ENCODE results near the gene MTAP.

MTAP gene

GRCh38 chr9:21802418-21803000, at the start of gene MTAP:
MTAP (plus strand) TSS chr9:21802636; CDS start chr9:21802749, 113 bp downstream.
- intact Hi-C loops (cut with DNase I) = loop anchor here (5.0 kb wide), 2 partner anchors 465 to 485 kb away; partner anchors contain the start of gene KLHL9
- peak; percentile 84 to 99 (median 93) for DNase-seq

GRCh38 chr9:21753523-21753922, 48.9 kb upstream of the MTAP start:
- intact Hi-C loops (cut with DNase I) = no loop called here
- no peak for DNase-seq

DNA sequence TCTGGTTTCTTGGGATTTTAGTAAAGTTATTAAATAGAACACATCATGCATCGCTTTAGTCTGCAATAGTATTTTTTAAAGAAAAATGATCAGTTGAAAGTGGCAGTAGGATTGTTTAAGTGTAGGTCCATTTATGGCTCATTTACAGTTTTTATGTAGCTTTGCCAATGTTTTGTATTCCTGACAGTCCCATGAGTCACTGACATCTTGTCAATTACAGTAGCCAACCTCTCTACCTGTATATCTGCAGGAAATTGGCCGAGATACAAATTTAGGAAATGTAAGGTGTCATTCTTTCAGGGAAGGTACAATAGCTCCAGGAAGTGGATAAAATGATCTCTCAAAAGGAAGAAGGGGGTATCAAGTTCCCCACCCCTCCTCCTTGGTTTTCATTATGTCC, 47.7 kb upstream of the MTAP start:
- intact Hi-C loops (cut with DNase I) = no loop called here
- DNase-seq = no peak

GRCh38 chr9:21758540-21758939, 43.9 kb upstream of the MTAP start:
- no peak for DNase-seq
- intact Hi-C loops (cut with DNase I) = no loop called here

DNA sequence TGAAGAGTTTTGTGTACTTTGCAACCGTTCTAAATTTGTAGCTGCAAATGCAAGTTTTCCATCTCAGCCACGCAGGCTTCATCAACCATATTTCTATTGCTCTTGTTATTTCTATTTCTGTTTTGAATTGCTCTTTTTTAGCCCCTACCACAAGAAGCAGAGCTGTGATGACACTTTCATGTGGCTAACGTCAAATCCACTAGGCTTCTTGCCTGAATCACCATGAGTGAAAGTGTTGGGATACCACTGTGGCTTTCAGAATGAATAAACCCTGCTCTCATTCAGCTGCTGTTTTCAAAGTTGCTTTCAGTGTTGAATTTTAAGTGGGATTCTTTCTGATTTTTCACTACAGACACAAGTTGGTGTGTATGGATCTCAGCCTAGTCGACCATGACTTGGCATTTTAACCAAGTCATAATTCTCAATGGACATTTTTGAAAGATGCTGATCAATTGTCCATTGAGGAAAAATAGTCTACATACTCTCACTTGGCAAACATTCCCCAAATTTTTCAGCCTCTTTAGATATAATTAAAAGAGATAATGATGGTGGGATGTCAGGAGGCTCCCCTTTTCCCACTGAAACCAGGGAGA, 41.0 kb upstream of the MTAP start:
- DNase-seq = no peak
- intact Hi-C loops (cut with DNase I) = no loop called here

- intact Hi-C loops (cut with DNase I) = no loop called here
- no peak for DNase-seq
Observed at GRCh38 chr9:21762064-21762463, 40.4 kb upstream of the MTAP start.

DNA sequence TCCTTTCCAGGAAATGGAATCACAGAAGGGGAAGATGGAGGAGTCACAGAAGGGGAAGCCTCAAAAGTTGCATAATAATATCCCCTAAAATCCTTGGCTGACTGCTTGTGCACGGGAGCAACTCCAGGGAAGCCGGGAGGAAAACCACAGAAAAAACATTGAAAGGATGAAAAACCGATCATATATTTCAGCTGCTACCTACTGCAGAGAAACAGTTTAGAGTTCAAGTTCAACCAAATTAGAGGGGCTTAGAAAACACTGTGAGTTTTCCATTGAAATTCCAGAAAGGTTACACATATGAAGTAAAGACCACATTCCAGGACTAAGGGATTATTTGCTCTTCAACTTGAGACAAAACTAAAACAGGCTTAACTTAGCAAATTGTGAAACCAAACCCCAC, 37.6 kb upstream of the MTAP start:
- DNase-seq = no peak
- intact Hi-C loops (cut with DNase I) = no loop called here

GRCh38 chr9:21766096-21766495, 36.3 kb upstream of the MTAP start:
- no peak for DNase-seq
- intact Hi-C loops (cut with DNase I) = no loop called here

DNA sequence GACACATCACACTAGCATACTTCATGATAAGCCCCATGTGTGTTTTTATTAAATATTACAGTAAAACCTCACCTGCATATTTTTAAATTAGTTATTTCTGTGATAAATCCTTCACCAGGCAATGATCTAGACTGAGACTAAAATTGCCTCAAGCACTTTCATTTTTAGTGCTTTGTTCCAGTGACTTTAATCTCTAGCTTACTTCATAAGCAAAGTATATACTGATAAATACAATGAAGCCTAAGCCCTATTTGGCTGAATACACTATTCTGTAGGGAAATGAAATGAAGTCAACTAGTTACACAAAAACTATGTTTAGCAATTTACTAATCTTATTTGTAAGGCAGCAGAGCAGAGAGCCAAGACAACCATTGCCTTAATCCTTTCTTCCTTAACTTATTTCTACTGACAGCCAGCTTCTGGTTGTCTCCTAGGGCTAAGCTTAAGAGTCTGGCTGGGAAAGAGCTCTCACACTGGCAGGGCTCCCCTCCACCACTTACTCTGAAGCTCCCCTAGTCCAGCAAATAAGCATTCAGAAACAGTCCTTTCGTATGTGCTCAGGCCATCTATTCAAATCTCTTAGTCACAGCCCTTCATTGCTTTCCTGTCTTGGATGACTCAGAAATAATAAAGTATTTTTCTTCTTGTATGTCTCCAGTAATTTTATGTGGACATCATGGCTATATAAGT, 31.4 kb upstream of the MTAP start:
- intact Hi-C loops (cut with DNase I) = no loop called here
- DNase-seq = no peak

- DNase-seq = no peak
- intact Hi-C loops (cut with DNase I) = no loop called here
Observed at GRCh38 chr9:21777701-21778100, 24.7 kb upstream of the MTAP start.

DNA sequence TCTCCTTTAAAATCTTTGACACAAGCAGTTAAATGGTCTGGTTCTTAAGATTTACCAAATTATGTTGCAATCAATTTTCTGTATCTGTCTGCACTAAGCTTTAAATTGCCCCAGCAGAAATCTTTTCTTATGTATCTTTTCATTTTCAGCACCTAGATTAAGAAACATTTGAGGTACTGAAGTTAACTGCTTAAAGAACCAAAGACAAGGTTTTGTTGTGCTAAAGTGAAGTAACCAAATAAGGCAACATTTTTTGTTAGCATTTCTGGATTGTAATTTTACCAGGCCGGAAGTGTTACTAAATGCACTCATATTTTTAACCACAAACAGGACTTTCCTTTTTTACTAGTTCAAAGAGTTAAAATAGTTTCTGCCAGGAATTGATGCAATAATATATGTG, 24.1 kb upstream of the MTAP start:
- intact Hi-C loops (cut with DNase I) = no loop called here
- DNase-seq = no peak

GRCh38 chr9:21779397-21779796, 23.0 kb upstream of the MTAP start:
- DNase-seq = no peak
- intact Hi-C loops (cut with DNase I) = no loop called here

- DNase-seq = no peak
- intact Hi-C loops (cut with DNase I) = loop anchor here (10.0 kb wide), 1 partner anchor 457 kb away; no protein-coding TSS in a partner anchor
Observed at GRCh38 chr9:21781656-21782055, 20.8 kb upstream of the MTAP start.

- no peak for DNase-seq
- intact Hi-C loops (cut with DNase I) = loop anchor here (10.0 kb wide), 1 partner anchor 457 kb away; no protein-coding TSS in a partner anchor
Observed at GRCh38 chr9:21782205-21782604, 20.2 kb upstream of the MTAP start.

DNA sequence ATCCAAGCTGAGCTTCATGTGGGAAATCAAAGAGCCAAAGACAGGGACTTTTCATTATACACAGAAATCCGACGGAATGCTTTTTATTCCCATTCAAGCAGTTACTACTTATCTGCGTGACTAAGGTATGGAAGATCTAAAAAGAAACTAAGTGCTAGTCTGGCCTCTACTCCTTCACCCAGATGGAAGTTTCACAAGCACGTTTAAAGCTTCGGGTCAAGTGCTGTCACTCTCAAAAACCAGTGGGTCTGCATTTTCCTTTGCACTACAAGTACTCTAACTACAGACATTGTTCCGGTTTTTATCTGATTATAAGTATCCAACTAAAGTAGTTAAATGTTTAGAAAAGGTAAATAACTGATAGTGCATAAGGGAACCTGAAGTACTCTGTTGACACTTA, 13.7 kb upstream of the MTAP start:
- no peak for DNase-seq
- intact Hi-C loops (cut with DNase I) = loop anchor here (1.0 to 10.0 kb wide), 2 partner anchors 322 to 464 kb away; no protein-coding TSS in a partner anchor

GRCh38 chr9:21789541-21790037, 12.8 kb upstream of the MTAP start:
- intact Hi-C loops (cut with DNase I) = loop anchor here (1.0 to 10.0 kb wide), 3 partner anchors 323 to 555 kb away; no protein-coding TSS in a partner anchor
- DNase-seq = peak in 5 of 10 donors; percentile 33 to 61 (median 51)

GRCh38 chr9:21795483-21795882, 7.0 kb upstream of the MTAP start:
- intact Hi-C loops (cut with DNase I) = loop anchor here (10.0 kb wide), 1 partner anchor 561 kb away; no protein-coding TSS in a partner anchor
- no peak for DNase-seq

DNA sequence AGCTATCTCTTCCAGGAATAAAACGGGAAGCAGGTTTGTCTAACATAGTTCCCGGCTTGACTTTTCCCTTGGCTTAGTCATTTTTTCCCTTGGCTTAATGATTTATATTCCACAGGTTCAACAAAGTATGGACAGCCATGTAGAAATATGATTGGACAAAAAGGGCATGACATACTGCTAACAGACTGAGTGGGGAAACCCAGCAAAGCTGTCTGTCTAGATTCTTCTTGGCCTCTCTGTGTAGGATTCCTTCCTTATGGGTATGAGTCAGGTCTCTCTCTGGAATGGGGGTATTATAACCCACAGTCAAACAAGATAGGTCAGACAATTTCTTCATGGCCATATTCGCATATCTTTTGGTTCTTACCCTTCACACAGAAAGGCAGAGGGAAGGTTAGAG, 5.7 kb upstream of the MTAP start:
- DNase-seq = no peak
- intact Hi-C loops (cut with DNase I) = loop anchor here (10.0 kb wide), 1 partner anchor 562 kb away; no protein-coding TSS in a partner anchor

DNA sequence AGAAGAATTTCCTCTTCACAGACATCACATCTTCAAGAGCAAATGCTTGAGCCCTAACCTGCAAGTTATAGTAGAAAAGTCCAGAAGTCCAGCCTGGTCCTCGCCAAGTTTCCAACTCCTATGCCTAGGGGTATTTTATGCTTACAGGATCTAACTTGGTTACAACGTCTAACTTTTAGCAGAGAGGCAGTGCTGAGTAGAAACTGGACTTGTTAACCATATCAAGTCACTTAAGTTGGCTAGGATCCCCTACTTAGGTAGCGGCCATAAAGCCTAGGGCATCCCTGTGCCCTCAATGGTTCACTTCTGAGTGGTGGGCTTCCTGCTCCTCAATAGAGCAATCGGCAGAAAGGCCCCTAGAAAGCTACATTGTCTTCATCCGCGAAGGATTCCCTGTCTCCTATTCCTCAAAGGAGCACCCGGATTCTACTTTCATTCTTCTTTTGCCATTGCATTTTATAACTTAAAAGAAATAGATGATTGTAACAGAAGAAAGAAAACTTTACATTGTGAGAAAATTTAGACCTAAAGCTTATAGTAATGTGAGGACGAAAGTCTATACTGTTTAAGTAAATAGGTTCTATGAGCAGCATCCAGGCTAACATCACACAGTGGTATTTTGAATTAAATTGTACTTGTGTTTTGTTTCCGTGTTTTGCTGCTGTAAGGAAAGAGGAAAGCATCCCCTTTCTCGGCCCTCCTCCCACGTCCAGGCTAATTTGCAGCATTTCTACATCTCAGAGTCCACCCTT, 1.3 kb upstream of the MTAP start:
- intact Hi-C loops (cut with DNase I) = loop anchor here (5.0 kb wide), 2 partner anchors 464 to 484 kb away; partner anchors contain the start of gene KLHL9
- no peak for DNase-seq

GRCh38 chr9:21801683-21802417, 586 bp upstream of the MTAP start:
- intact Hi-C loops (cut with DNase I) = loop anchor here (5.0 kb wide), 2 partner anchors 465 to 485 kb away; partner anchors contain the start of gene KLHL9
- DNase-seq = peak; percentile 43 to 94 (median 66)
